Stimulated activated CD8-positive, alpha-beta memory T cell treated with anti-CD3 and anti-CD28 coated beads, Interleukin-15, amount 100 ng/mL, for 1 hour (primary cell): Measurements from ENCODE around the gene ATAD5.
A peak's percentile ranks its signal among the peaks of the same experiment; 100 is the strongest.
"Not testable (repeated sequence)": the region's sequence is repeated elsewhere in the genome, so short reads cannot be mapped to it uniquely, and the experiment has no call there.

Source experiments
- DNase-seq: peaks from one replicate; pipeline ENCODE4 v3.0.0-alpha.2; 2020; ENCODE audit warnings: low read depth

ATAD5 gene, protein sequence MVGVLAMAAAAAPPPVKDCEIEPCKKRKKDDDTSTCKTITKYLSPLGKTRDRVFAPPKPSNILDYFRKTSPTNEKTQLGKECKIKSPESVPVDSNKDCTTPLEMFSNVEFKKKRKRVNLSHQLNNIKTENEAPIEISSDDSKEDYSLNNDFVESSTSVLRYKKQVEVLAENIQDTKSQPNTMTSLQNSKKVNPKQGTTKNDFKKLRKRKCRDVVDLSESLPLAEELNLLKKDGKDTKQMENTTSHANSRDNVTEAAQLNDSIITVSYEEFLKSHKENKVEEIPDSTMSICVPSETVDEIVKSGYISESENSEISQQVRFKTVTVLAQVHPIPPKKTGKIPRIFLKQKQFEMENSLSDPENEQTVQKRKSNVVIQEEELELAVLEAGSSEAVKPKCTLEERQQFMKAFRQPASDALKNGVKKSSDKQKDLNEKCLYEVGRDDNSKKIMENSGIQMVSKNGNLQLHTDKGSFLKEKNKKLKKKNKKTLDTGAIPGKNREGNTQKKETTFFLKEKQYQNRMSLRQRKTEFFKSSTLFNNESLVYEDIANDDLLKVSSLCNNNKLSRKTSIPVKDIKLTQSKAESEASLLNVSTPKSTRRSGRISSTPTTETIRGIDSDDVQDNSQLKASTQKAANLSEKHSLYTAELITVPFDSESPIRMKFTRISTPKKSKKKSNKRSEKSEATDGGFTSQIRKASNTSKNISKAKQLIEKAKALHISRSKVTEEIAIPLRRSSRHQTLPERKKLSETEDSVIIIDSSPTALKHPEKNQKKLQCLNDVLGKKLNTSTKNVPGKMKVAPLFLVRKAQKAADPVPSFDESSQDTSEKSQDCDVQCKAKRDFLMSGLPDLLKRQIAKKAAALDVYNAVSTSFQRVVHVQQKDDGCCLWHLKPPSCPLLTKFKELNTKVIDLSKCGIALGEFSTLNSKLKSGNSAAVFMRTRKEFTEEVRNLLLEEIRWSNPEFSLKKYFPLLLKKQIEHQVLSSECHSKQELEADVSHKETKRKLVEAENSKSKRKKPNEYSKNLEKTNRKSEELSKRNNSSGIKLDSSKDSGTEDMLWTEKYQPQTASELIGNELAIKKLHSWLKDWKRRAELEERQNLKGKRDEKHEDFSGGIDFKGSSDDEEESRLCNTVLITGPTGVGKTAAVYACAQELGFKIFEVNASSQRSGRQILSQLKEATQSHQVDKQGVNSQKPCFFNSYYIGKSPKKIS (N-terminal part only)

GRCh38 chr17:30831663-30832437 lies at the start of gene ATAD5:
TSS of gene ATAD5 (plus strand) at chr17:30831966. CDS start at chr17:30832348, 382 bp downstream.
- peak; percentile 77 for DNase-seq

DNA sequence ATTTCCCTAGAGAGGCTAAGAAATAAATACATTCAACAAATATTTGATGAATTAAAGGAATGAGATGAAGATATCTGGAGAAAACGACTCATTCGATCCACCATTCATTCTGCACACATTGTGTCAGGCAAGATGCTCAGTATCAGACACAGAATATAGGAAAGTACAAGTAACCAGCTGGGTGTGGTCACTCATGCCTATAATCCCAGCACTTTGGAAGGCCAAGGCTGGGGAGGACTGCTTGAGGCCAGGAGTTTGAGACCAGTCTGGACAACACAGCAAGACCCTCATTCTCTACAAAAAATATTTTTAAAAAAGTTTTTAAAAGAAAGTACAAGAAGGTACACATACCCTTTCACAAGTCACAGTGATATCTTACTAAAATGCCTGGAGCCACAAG lies 49.6 kb upstream of the ATAD5 start:
- DNase-seq = no peak

DNA sequence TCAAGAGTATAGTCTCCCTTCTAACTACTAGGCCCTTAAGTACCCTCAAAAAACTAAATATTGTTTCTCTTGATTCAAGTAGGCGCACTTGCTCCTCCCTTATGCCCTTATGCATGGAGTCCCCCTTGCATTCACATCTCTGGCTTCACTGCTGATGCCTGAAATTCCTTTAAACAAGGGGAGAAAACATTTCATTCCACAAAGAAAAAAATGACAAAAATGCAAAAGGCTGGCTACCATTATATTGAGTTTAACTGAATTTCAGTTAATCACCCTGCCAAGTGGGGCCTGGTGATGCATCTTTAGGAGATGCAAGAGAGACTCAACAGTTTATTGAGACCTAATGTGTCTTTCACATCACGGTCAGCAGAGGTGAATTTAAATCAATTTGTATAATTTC lies 42.8 kb upstream of the ATAD5 start:
- DNase-seq = no peak

GRCh38 chr17:30790279-30790678 lies 41.5 kb upstream of the ATAD5 start:
- no peak for DNase-seq

DNA sequence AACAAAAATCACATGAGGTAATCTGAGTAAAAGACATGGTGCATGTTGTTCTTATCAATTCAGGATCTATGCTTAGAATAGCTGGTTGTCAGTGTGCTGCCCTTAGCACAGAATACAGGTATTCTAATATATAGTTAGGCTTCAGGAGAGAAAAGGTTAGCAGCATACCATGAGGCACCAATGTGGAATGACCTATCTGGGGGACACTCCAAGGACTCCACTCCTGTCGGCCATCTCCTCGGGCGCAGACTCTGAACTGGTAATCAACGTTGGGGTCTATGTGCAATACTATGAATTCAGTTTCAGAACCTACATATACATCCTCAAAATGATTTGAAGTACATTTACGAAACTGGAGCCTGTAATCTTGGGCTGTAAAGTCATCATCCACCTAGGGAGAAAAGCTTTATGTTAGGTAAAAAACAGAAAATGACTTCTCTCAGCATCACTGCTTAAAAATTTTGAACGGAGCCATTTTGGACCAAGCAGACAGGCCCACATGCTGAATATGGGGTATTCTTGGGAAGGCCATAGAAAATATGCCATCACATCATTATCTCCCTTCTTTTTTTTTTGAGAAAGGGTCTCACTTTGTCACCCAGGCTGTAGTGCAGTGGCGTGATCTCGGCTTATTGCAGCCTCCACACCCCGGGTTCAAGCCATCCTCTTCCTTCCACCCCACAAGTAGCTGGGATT lies 38.3 kb upstream of the ATAD5 start:
- no peak for DNase-seq

GRCh38 chr17:30794372-30794771 lies 37.4 kb upstream of the ATAD5 start:
- DNase-seq = no peak

GRCh38 chr17:30796016-30796415 lies 35.8 kb upstream of the ATAD5 start:
- no peak for DNase-seq

DNA sequence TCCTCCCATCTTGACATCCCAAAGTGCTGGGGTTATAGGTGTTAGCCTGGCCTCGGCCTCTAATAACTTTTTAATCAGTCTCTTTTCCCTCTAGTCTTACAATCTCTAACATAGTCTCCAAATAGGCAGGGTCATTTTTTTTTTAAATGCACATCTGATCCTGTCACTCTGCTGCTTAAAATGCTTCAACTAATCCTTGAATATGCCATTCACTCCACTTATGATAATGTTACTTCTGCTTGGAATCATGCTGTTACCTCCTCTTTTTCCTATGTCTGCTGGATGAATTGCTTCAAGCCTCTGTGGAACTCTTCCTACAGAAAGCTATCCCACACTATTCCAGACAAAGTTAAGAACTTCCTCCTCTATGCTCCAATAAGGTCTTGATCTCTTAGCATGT lies 30.1 kb upstream of the ATAD5 start:
- no peak for DNase-seq

GRCh38 chr17:30805944-30806456 lies 25.8 kb upstream of the ATAD5 start:
- DNase-seq = no peak

DNA sequence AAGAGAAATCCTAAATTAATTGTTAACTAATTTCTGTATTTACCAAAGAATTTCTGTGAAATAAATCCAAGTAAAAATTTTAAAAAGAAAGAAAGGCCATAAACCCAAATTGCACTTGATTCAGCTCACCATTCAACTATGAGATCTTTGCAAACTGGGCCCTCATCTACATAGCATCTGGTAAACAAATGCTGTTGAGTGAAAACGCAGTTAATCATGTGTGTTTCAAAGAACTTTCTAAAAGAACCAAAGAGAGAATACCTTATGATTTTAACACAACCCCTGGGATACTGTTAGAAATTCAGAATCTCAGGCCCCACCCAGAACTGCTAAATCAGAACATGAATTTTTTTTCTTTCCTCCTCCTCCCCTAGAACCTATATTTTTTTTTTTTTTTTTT lies 23.9 kb upstream of the ATAD5 start:
- DNase-seq = no peak

- no peak for DNase-seq
Measured at GRCh38 chr17:30808785-30809286, 22.9 kb upstream of the ATAD5 start.

- DNase-seq = no peak
Measured at GRCh38 chr17:30809867-30810266, 21.9 kb upstream of the ATAD5 start.

DNA sequence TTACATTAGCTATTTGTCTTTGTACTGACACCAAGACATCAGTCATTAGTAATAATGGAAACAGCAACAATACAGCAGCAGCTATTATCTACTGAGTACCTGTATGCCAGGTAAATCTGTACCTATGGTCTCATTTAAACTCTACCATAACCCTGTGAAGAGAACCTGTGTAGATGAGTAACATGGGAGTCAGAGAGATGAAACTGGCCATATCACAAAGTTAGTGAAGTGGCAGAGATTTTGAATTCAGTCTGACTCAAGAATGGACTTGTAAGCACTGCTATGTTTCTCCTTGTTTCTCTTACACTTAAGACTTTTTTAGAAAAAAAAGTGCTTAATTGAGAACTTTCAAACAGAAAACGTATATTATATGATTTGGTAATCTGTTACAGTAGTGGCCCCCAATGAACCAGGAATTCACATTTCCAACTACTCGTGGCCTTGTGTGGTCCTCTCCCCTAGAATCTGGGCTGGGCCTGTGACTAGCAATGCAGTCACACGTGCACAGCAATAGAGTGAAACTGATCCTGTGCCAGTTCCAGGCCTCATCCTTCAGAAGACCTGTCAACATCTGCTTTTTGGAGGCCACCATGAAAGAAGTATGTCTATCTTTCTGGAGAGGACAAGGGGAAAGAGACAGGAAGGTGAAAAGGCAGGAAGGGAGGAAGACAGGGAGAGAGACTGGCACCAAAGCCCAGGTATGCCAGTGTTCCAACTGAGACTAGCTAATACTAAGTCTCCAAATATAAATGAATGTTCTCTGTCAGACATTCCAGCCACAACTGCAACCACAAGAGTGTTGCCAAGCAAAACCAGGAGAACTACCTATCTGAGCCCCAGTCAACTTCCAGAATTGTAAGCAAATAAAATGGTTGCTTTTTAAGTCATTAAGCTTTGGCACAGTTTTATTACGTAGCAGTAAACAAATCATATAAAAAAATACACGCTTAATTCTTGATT lies 19.3 kb upstream of the ATAD5 start:
- no peak for DNase-seq

DNA sequence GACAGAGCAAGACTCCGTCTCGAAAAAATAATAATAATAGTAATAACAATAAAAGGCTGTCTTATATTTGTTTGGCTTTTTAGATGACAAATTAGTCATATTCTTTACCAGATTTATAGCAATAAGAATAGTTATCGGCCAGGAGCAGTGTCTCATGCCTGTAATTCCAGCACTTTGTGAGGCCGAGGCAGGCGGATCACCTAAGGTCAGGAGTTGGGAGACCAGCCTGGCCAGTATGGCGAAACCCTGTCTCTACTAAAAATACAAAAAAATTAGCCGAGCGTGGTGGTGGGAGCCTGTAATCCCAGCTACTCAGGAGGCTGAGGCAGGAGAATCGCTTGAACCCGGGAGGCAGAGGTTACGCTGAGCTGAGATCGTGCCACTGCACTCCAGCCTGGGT lies 17.5 kb upstream of the ATAD5 start:
- not testable (repeated sequence) for DNase-seq

- DNase-seq = not testable (repeated sequence)
Measured at GRCh38 chr17:30814860-30815259, 16.9 kb upstream of the ATAD5 start.

GRCh38 chr17:30816165-30816564 lies 15.6 kb upstream of the ATAD5 start:
- no peak for DNase-seq

- no peak for DNase-seq
Measured at GRCh38 chr17:30819971-30820705, 11.6 kb upstream of the ATAD5 start.

- no peak for DNase-seq
Measured at GRCh38 chr17:30821871-30822723, 9.7 kb upstream of the ATAD5 start.
